OCI-LY1 (cell line): Measurements from ENCODE around the gene FCGBP.
"Not testable (repeated sequence)": the region's sequence is repeated elsewhere in the genome, so short reads cannot be mapped to it uniquely, and the experiment has no call there.

Source experiments
- H2AFZ ChIP-seq: fragments of 200-600 bp; sonication (generic), shearing (Covaris generic); 2 replicates; pipeline ENCODE4 v1.6.0; 2014; ENCODE audit warnings: antibody characterized with exemption, mild to moderate bottlenecking, low read length
- H3F3A ChIP-seq: fragments of 200-600 bp; sonication (generic), shearing (Covaris generic); 2 replicates; pipeline ENCODE4 v1.6.0; 2014; ENCODE audit warnings: mild to moderate bottlenecking, antibody characterized with exemption, low read length, moderate library complexity; ENCODE audit not compliant: insufficient read depth
- H3K27ac ChIP-seq: fragments of 200-600 bp; sonication (generic); 2 replicates; pipeline ENCODE4 v1.5.1; 2014; ENCODE audit warnings: low read length, mixed run types, mild to moderate bottlenecking, low read depth; ENCODE audit not compliant: poor library complexity, severe bottlenecking
- H3K27me3 ChIP-seq: fragments of 200-600 bp; sonication (generic); 2 replicates; pipeline ENCODE4 v1.6.0; 2014; ENCODE audit warnings: antibody characterized with exemption, mild to moderate bottlenecking, low read length, moderate library complexity; ENCODE audit not compliant: insufficient read depth
- H3K36me3 ChIP-seq: fragments of 200-600 bp; sonication (generic); 2 replicates; pipeline ENCODE4 v1.6.1; 2014; ENCODE audit warnings: mild to moderate bottlenecking, antibody characterized with exemption, low read length, moderate library complexity, mixed read lengths; ENCODE audit not compliant: insufficient read depth
- H3K4me1 ChIP-seq: fragments of 200-600 bp; sonication (generic); 2 replicates; pipeline ENCODE4 v1.5.1; 2014; ENCODE audit warnings: mild to moderate bottlenecking, low read length, moderate library complexity; ENCODE audit not compliant: insufficient read depth, severe bottlenecking
- H3K4me2 ChIP-seq: fragments of 200-600 bp; sonication (generic), shearing (Covaris generic); 2 replicates; pipeline ENCODE4 v1.6.1; 2014; ENCODE audit warnings: low read length
- H3K4me3 ChIP-seq: fragments of 200-600 bp; sonication (generic); 2 replicates; pipeline ENCODE4 v1.5.1; 2014; ENCODE audit warnings: low read length, low read depth, mild to moderate bottlenecking, mixed read lengths; ENCODE audit not compliant: poor library complexity, severe bottlenecking
- H3K79me2 ChIP-seq: fragments of 200-600 bp; shearing (Covaris generic); 2 replicates; pipeline ENCODE4 v1.6.1; 2016; ENCODE audit warnings: mixed run types, low read length, mixed read lengths; ENCODE audit not compliant: insufficient read depth
- H3K9ac ChIP-seq: fragments of 200-600 bp; sonication (generic), shearing (Covaris generic); 2 replicates; pipeline ENCODE4 v1.6.1; 2014; ENCODE audit warnings: mild to moderate bottlenecking, low read length, mixed read lengths
- H3K9me2 ChIP-seq: fragments of 200-600 bp; sonication (generic), shearing (Covaris generic); 2 replicates; pipeline ENCODE4 v1.6.1; 2014; ENCODE audit warnings: low read depth, mild to moderate bottlenecking, low read length, mixed read lengths
- H3K9me3 ChIP-seq: fragments of 200-600 bp; shearing (Covaris generic); 2 replicates; pipeline ENCODE4 v1.6.1; 2014; ENCODE audit warnings: low read length, mixed read lengths
- H4K20me1 ChIP-seq: fragments of 200-600 bp; sonication (generic), shearing (Covaris generic); 2 replicates; pipeline ENCODE4 v1.6.0; 2016; ENCODE audit warnings: mild to moderate bottlenecking, low read length; ENCODE audit not compliant: insufficient read depth
- EZH2 ChIP-seq: fragments of 200-600 bp; sonication (generic), shearing (Covaris generic); IDR thresholded peaks from 2 replicates; pipeline ENCODE4 v1.8.0; 2017; ENCODE audit warnings: borderline replicate concordance, mixed run types, mild to moderate bottlenecking, antibody characterized with exemption, low read length, moderate library complexity, mixed read lengths
- TF ChIP-seq, protein P1 (sequence below): fragments of 200-600 bp; sonication (generic), shearing (Covaris generic); IDR thresholded peaks from 2 replicates; pipeline ENCODE4 v1.5.1; 2017; ENCODE audit warnings: mild to moderate bottlenecking, antibody characterized with exemption, low read length, moderate library complexity, mixed read lengths

FCGBP gene

DNA sequence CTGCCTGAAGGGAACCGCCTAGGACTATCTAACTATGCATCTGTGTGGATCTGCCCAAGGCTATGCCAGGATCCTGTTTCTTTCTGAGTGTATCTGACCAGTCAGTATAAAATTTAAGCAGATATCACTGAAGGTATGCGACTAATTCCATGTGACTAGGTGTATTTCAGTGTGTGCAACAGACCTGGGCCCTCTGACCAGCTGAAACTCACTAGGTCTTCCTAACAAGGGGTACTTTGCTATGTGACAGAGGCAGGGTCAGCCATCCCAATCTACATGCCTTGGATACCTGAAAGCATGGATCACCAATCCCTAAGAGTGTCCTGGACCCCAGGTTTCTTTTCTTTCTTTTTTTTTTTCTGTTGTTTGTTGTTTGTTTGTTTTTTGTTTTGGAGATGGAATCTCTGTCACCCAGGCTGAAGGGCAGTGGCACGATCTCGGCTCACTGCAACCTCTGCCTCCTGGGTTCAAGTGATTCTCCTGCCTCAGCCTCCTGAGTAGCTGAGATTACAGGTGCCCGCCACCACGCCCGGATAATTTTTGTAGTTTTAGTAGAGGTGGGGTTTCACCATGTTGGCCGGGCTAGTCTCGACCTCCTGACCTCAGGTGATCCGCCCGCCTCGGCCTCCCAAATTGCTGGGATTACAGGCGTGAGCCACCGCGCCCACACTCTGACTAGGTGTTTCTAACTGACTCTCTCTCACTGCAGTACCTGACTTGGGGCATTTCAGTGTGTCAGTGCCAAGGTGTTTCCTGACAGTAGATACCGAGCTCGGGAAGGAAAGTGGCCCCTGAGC, 43.5 kb downstream of the FCGBP start:
- Histone ChIP-seq H3K36me3 (peaks cover 29% of the 10 kb centered on the region), H3K9me3 (no peaks in the 10 kb centered on the region), H2AFZ (no peak overlapping the region), H3K79me2 (no peaks in the 10 kb centered on the region), H3K9me2 (no peaks in the 10 kb centered on the region), H3K27ac (no peak overlapping the region), H3F3A (no peaks in the 10 kb centered on the region), H3K4me2 (no peak overlapping the region), H3K9ac (no peak overlapping the region), H3K4me1 (no peaks in the 10 kb centered on the region), H3K27me3 (no peaks in the 10 kb centered on the region), H3K4me3 (no peak overlapping the region), H4K20me1 (no peaks in the 10 kb centered on the region)
- no peak for TF ChIP-seq EZH2
- TF ChIP-seq, protein P1, sequence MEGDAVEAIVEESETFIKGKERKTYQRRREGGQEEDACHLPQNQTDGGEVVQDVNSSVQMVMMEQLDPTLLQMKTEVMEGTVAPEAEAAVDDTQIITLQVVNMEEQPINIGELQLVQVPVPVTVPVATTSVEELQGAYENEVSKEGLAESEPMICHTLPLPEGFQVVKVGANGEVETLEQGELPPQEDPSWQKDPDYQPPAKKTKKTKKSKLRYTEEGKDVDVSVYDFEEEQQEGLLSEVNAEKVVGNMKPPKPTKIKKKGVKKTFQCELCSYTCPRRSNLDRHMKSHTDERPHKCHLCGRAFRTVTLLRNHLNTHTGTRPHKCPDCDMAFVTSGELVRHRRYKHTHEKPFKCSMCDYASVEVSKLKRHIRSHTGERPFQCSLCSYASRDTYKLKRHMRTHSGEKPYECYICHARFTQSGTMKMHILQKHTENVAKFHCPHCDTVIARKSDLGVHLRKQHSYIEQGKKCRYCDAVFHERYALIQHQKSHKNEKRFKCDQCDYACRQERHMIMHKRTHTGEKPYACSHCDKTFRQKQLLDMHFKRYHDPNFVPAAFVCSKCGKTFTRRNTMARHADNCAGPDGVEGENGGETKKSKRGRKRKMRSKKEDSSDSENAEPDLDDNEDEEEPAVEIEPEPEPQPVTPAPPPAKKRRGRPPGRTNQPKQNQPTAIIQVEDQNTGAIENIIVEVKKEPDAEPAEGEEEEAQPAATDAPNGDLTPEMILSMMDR, result no peak

DNA sequence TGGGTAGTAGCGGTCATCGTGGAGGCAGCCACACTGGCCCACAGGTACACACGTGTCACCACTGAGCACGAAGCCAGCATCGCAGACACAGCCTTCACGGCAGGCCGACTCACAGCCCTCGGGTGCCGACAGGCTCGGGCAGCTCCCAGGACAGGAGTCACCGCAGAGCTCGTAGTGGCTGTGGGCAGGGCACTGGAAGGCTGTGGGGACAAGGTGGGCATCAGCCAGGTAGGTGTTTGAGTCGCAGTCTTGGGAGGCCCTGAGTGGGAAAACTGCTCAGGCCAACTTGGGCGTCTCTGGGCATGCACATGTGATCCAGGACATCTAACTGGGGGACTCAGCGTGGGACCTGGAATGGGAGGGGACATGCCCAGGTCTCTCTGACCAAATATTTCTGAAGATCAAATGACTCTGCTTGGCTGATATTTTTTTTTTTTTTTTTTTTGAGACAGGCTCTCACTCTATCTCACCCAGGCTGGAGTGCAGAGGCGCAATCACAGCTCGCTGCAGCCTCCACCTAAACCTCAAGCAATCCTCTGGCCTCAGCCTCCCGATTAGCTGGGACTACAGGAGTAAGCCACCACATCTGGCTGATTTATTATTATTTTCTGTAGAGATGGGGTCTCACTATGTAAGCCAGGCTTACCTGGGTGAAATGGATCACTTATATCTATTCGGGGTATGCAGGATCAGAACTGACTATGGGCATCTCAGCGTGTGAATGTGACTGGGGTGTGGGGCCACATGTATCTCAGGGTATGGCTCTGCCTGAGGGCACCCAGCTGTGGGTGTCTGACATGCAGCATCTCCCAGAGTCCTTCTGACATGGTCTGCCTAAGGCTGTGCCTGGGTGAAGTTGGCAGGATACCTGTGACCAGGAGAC, 44.3 kb downstream of the FCGBP start:
- H3F3A ChIP-seq, H3K4me2 ChIP-seq, H2AFZ ChIP-seq, H3K4me3 ChIP-seq, H4K20me1 ChIP-seq, H3K27me3 ChIP-seq, H3K9me2 ChIP-seq, H3K9ac ChIP-seq, H3K4me1 ChIP-seq, H3K9me3 ChIP-seq, H3K79me2 ChIP-seq, H3K27ac ChIP-seq: not testable (repeated sequence)
- peaks cover 29% of the 10 kb centered on the region for H3K36me3 ChIP-seq

DNA sequence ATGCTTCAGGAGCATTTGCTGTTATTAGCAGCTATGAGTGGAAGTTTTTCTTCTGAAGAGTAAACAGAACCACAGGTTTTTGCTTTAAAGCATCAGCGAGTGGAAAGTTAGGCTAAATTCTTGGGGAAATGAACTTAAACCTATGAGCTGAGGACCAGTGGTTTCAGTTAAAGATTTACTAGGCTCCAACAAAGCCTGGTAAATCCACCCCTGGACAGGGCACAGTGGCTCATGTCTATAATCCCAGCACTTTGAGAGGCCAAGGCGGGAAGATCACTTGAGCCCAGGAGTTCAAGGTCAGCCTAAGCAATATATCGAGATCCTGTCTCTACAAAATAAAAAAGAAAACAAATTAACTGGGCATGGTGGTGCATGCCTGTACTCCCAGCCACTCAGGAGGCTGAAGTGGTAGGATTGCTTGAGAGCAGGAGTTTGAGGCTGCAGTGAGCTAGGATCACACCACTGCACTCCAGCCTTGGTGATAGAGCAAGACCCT, 46.9 kb downstream of the FCGBP start:
- not testable (repeated sequence) for H3K4me1 ChIP-seq, H3K4me3 ChIP-seq, H4K20me1 ChIP-seq, H3K9me3 ChIP-seq, H3K79me2 ChIP-seq, H3K27me3 ChIP-seq, H3F3A ChIP-seq, H2AFZ ChIP-seq, H3K9me2 ChIP-seq, H3K9ac ChIP-seq, H3K27ac ChIP-seq, H3K4me2 ChIP-seq
- peaks cover 27% of the 10 kb centered on the region for H3K36me3 ChIP-seq

DNA sequence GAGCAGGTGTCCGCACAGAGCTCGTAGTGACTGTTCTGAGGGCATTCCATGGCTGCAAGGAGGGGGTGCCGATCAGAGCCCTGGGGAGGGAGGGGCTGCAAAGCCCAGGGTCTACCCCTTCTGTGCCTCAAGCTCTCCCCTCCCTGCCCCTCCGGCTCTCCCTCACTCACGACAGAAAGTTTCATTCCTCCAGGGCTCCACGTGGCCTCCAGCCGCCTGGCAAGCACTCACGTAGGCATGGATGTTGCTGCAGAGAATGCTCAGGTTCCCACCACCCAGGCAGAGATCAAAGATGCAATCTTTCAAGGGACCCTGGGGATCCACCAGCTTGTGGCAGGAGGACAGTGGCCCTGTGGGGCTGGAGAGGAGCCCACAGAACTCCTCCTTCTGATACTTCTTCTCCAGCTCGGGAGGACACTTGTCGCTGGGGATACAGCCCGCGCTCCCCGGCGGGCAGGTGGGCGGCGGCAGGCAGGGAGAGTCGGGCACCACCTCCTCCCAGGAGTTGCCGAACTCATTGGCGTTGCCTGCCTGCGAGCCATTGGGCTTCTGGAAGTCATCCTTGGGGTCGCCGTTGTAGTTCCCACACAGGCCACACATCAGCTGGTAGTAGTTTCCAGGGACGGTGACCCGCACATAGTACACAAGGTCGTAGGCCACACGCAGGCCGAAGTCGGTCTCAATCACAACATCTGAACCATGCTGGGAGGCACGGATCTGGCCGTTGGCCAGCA, 48.4 kb downstream of the FCGBP start:
- not testable (repeated sequence) for H3K79me2 ChIP-seq, H3K9me2 ChIP-seq, H3K27ac ChIP-seq, H4K20me1 ChIP-seq, H3K27me3 ChIP-seq, H3K4me2 ChIP-seq, H3K4me3 ChIP-seq, H2AFZ ChIP-seq, H3K9ac ChIP-seq, H3F3A ChIP-seq, H3K9me3 ChIP-seq, H3K4me1 ChIP-seq
- peaks cover 13% of the 10 kb centered on the region; the same call in 1 of the 2 replicates for H3K36me3 ChIP-seq

DNA sequence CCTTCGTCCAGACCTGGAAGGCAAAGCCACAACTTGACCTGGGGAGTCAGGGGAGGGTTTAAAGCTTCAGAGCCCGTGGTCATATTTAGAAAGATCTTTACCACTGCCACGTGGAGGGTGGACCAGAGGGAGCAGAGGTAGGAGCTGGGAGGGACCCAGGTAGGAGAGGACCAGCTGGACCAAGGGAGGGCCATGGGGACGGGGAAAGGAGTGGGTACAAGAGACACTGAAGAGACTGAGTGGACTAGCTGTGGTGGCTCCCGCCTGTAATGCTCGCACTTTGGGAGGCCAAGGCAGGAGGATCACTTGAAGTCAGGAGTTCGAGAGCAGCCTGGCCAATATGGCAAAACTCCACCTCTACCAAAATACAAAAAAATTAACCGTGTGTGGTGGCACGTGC, 49.7 kb downstream of the FCGBP start:
- not testable (repeated sequence) for H3K9me2 ChIP-seq, H3K27me3 ChIP-seq, H3K4me3 ChIP-seq, H3K9ac ChIP-seq, H2AFZ ChIP-seq, H3F3A ChIP-seq, H3K4me1 ChIP-seq, H3K36me3 ChIP-seq, H4K20me1 ChIP-seq, H3K9me3 ChIP-seq, H3K79me2 ChIP-seq, H3K4me2 ChIP-seq, H3K27ac ChIP-seq
